A172 (cell line): Measurements from ENCODE around the gene DPYD. TPM values are rescaled to one million over a fixed set of nuclear protein-coding genes. Genes with fewer than 3 reads are reported as not detected.

Source experiments
- DNase-seq: peaks from one replicate; pipeline ENCODE4 v3.0.0-alpha.2; 2015; ENCODE audit warnings: low spot score
- total RNA-seq: library from RNA; depleted of rRNA; stranded (reverse); fragments of >200 nt; shearing (Covaris generic); gene quantifications from 2 replicates; pipeline ENCODE4 v1.2.3, GENCODE V29; 2014

DPYD gene
- total RNA-seq, 1 experiment from 2014 or later, result 30.7 TPM

- DNase-seq, result peak; percentile 55
Measured at GRCh38 chr1:97906567-97907241, 14.1 kb downstream of the DPYD start.

- no peak for DNase-seq
Measured at GRCh38 chr1:97905141-97905940, 15.5 kb downstream of the DPYD start.

GRCh38 chr1:97904534-97904933, 16.3 kb downstream of the DPYD start:
- DNase-seq, result no peak

GRCh38 chr1:97903626-97904025, 17.2 kb downstream of the DPYD start:
- no peak for DNase-seq

- no peak for DNase-seq
Measured at GRCh38 chr1:97902067-97902466, 18.8 kb downstream of the DPYD start.

- no peak for DNase-seq
Measured at GRCh38 chr1:97901017-97901658, 19.7 kb downstream of the DPYD start.

- DNase-seq, result no peak
Measured at GRCh38 chr1:97898948-97899347, 21.9 kb downstream of the DPYD start.

- DNase-seq, result no peak
Measured at GRCh38 chr1:97895278-97895677, 25.6 kb downstream of the DPYD start.

- DNase-seq, result no peak
Measured at GRCh38 chr1:97893844-97894243, 27.0 kb downstream of the DPYD start.

- no peak for DNase-seq
Measured at GRCh38 chr1:97886199-97886598, 34.6 kb downstream of the DPYD start.

- no peak for DNase-seq
Measured at GRCh38 chr1:97883823-97884222, 37.0 kb downstream of the DPYD start.

GRCh38 chr1:97877307-97877706, 43.5 kb downstream of the DPYD start:
- no peak for DNase-seq

- DNase-seq, result no peak
Measured at GRCh38 chr1:97875996-97876395, 44.8 kb downstream of the DPYD start.

- DNase-seq, result no peak
Measured at GRCh38 chr1:97870589-97870988, 50.2 kb downstream of the DPYD start.

- DNase-seq, result no peak
Measured at GRCh38 chr1:97869441-97869840, 51.4 kb downstream of the DPYD start.

GRCh38 chr1:97867127-97867526, 53.7 kb downstream of the DPYD start:
- DNase-seq, result no peak

- DNase-seq, result no peak
Measured at GRCh38 chr1:97864615-97865014, 56.2 kb downstream of the DPYD start.

GRCh38 chr1:97853221-97853620, 67.6 kb downstream of the DPYD start:
- no peak for DNase-seq

- peak; percentile 73 for DNase-seq
Measured at GRCh38 chr1:97849345-97850340, 71.2 kb downstream of the DPYD start.

GRCh38 chr1:97845805-97846204, 75.0 kb downstream of the DPYD start:
- DNase-seq, result no peak

GRCh38 chr1:97844552-97845089, 76.2 kb downstream of the DPYD start:
- DNase-seq, result no peak
